ENCODE results near the gene SPRYD3. TPM values are rescaled to one million over a fixed set of nuclear protein-coding genes. Genes with fewer than 3 reads are reported as not detected.
A peak's percentile ranks its signal among the peaks of the same experiment; 100 is the strongest.

SPRYD3 gene
- total RNA-seq, 1 experiment from 2014 or later, result 18.5 TPM

GRCh38 chr12:53099071-53099882, 20.1 kb upstream of the SPRYD3 start:
- ATAC-seq, result peak; percentile 56
- H2AFZ ChIP-seq (ENCODE audit: low read length), result peak overlapping the region; percentile 93
- H3K9ac ChIP-seq (ENCODE audit: low read length), result peak overlapping the region; percentile 61

GRCh38 chr12:53098354-53098981, 19.3 kb upstream of the SPRYD3 start:
- Histone ChIP-seq H3K27me3 (ENCODE audit: low read length) (no peaks in the 10 kb centered on the region), H3K36me3 (ENCODE audit: low read depth, low read length) (0 out of 2 replicates have a peak, but pooled peaks cover 3% of the 10 kb centered on the region), H3K27ac (ENCODE audit: low read length) (peak overlapping the region; percentile 83), H2AFZ (ENCODE audit: low read length) (peak overlapping the region; percentile 93), H3K4me3 (ENCODE audit: low read length) (peak overlapping the region; percentile 96), H3K9me3 (ENCODE audit: low read length) (no peaks in the 10 kb centered on the region), H3F3A (ENCODE audit: low read length, unreplicated experiment) (peaks cover 3% of the 10 kb centered on the region), H3K9ac (ENCODE audit: low read length) (peak overlapping the region; percentile 61), H3K4me1 (ENCODE audit: insufficient read depth, low read length) (peaks cover 39% of the 10 kb centered on the region), H3K4me2 (ENCODE audit: low read length) (peak overlapping the region; percentile 86), H3K9me2 (replicated peaks; ENCODE audit: low read length) (no peaks in the 10 kb centered on the region), H4K20me1 (ENCODE audit: low read length) (no peaks in the 10 kb centered on the region), H3K79me2 (ENCODE audit: low read length) (0 out of 2 replicates have a peak, but pooled peaks cover 4% of the 10 kb centered on the region)
- CTCF ChIA-PET, result interaction anchor here (0.5 to 2.5 kb wide), 4 partner anchors 19 to 91 kb away, joined by 4 to 37 read pairs (median 10); partner anchors contain the start of gene SPRYD3
- TF ChIP-seq EZH2 (IDR thresholded peaks at IDR 0.05; ENCODE audit: low read length, unreplicated experiment) (no peak), EZH2phosphoT487 (IDR thresholded peaks at IDR 0.05; ENCODE audit: borderline replicate concordance, low read length) (no peak), CTCF (conservative IDR thresholded peaks at IDR 0.05; ENCODE audit: low read depth, low read length) (no peak)
- DNase-seq (peak; percentile 80), ATAC-seq (peak; percentile 62)
- POLR2A ChIA-PET (ENCODE audit: unreplicated experiment), result interaction anchor here (0.6 to 1.3 kb wide), 5 partner anchors 19 to 402 kb away, joined by 4 to 14 read pairs (median 6); partner anchors contain the start of genes SPRYD3 and TARBP2
- no TSS peak for BruUV-seq (replicated peaks)
- intact Hi-C loops (cut with micrococcal nuclease), result loop anchor here (1.0 kb wide), 1 partner anchor 19 kb away; the partner anchor contains the start of gene SPRYD3

More at GRCh38 chr12:53099071-53099882, 20.1 kb upstream of the SPRYD3 start:
- Histone ChIP-seq H3K4me3 (ENCODE audit: low read length) (peak overlapping the region; percentile 96), H4K20me1 (ENCODE audit: low read length) (no peaks in the 10 kb centered on the region), H3K9me2 (replicated peaks; ENCODE audit: low read length) (no peaks in the 10 kb centered on the region), H3K27ac (ENCODE audit: low read length) (peak overlapping the region; percentile 83), H3F3A (ENCODE audit: low read length, unreplicated experiment) (peaks cover 3% of the 10 kb centered on the region), H3K9me3 (ENCODE audit: low read length) (no peaks in the 10 kb centered on the region), H3K36me3 (ENCODE audit: low read depth, low read length) (0 out of 2 replicates have a peak, but pooled peaks cover 3% of the 10 kb centered on the region), H3K79me2 (ENCODE audit: low read length) (0 out of 2 replicates have a peak, but pooled peaks cover 4% of the 10 kb centered on the region), H3K4me1 (ENCODE audit: insufficient read depth, low read length) (peaks cover 39% of the 10 kb centered on the region), H3K27me3 (ENCODE audit: low read length) (no peaks in the 10 kb centered on the region), H3K4me2 (ENCODE audit: low read length) (peak overlapping the region; percentile 86)
- ChIA-PET CTCF (interaction anchor here (0.7 to 2.5 kb wide), 4 partner anchors 20 to 38 kb away, joined by 3 to 37 read pairs (median 10); partner anchors contain the start of gene SPRYD3), POLR2A (ENCODE audit: unreplicated experiment) (interaction anchor here (1.2 to 1.3 kb wide), 2 partner anchors 20 to 33 kb away, joined by 4 to 8 read pairs; partner anchors contain the start of gene SPRYD3)
- TF ChIP-seq EZH2phosphoT487 (IDR thresholded peaks at IDR 0.05; ENCODE audit: borderline replicate concordance, low read length) (no peak), CTCF (conservative IDR thresholded peaks at IDR 0.05; ENCODE audit: low read depth, low read length) (peak; percentile 87), EZH2 (IDR thresholded peaks at IDR 0.05; ENCODE audit: low read length, unreplicated experiment) (no peak)
- DNase-seq, result peak; percentile 95
- BruUV-seq (replicated peaks), result TSS peak; percentile 89
- intact Hi-C loops (cut with micrococcal nuclease), result loop anchor here (1.0 kb wide), 1 partner anchor 33 kb away; no protein-coding TSS in a partner anchor

Measured in PC-3 (cell line).